Suprapubic skin (tissue), 4 donors: ENCODE data around the gene BPI.

ENCODE experiments used
- EP300 ChIP-seq: sonication (generic); formaldehyde crosslinking; IDR thresholded peaks from one replicate; pipeline ENCODE4 v1.6.1; 2017; ENCODE audit warnings: antibody characterized with exemption
- POLR2AphosphoS5 ChIP-seq, 3 donors: sonication (generic); formaldehyde crosslinking; IDR thresholded peaks; one replicate each; pipeline ENCODE4 v1.6.1; 2017; ENCODE audit warnings: antibody characterized with exemption in 3 of 3
- TF ChIP-seq, protein P1 (sequence below), 2 donors: fragments of 200-600 bp in 1 of 2; fragments of 450-650 bp in 1 of 2; sonication (generic) in 1 of 2; IDR thresholded peaks; one replicate each; pipeline ENCODE4 v1.5.1; 2016 to 2019; ENCODE audit warnings: antibody characterized with exemption in 2 of 2, mild to moderate bottlenecking in 1 of 2, moderate library complexity in 1 of 2

DNA sequence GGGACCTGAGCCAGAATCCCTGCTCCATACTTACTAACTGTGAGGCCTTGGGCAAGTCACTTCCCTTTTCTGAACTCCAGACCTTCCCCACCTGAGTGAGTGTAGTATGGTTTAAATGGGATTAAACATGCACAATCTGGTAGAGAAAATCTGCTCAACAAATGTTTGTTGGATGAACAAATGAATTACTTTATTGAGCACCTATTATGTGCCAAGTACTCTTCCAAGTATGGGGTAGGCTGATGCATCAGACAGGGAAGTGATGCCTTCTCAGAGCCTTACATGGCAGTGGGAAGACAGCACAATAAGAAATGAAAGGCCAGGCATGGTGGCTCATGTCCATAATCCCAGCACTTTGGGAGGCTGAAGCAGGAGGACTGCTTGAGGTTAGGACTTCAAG, 27.3 kb downstream of the BPI start:
- TF ChIP-seq, protein P1, sequence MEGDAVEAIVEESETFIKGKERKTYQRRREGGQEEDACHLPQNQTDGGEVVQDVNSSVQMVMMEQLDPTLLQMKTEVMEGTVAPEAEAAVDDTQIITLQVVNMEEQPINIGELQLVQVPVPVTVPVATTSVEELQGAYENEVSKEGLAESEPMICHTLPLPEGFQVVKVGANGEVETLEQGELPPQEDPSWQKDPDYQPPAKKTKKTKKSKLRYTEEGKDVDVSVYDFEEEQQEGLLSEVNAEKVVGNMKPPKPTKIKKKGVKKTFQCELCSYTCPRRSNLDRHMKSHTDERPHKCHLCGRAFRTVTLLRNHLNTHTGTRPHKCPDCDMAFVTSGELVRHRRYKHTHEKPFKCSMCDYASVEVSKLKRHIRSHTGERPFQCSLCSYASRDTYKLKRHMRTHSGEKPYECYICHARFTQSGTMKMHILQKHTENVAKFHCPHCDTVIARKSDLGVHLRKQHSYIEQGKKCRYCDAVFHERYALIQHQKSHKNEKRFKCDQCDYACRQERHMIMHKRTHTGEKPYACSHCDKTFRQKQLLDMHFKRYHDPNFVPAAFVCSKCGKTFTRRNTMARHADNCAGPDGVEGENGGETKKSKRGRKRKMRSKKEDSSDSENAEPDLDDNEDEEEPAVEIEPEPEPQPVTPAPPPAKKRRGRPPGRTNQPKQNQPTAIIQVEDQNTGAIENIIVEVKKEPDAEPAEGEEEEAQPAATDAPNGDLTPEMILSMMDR (IDR thresholded peaks at IDR 0.05) = no peak
- no peak for TF ChIP-seq EP300
- TF ChIP-seq POLR2AphosphoS5 (IDR thresholded peaks at IDR 0.05) = no peak
